AG09319 (cell line): ENCODE measurements around the gene MYZAP.

Source experiments
- DNase-seq: peaks from one replicate; pipeline ENCODE4 v3.0.0-alpha.2; 2010; ENCODE audit warnings: low read depth; ENCODE audit errors: extremely low read depth
- CTCF ChIP-seq: IDR thresholded peaks from 2 replicates; pipeline ENCODE4 v1.5.1; 2011; ENCODE audit warnings: low read depth, mild to moderate bottlenecking, inconsistent platforms, low read length, moderate library complexity

Gene MYZAP

GRCh38 chr15:57668016-57668415, 76.3 kb downstream of the MYZAP start:
- no peak for TF ChIP-seq CTCF
- DNase-seq = no peak

GRCh38 chr15:57671636-57672035, 79.9 kb downstream of the MYZAP start:
- TF ChIP-seq CTCF = no peak
- DNase-seq = no peak

GRCh38 chr15:57675481-57676181, 83.9 kb downstream of the MYZAP start:
- TF ChIP-seq CTCF = no peak
- DNase-seq = no peak

GRCh38 chr15:57676585-57676984, 84.9 kb downstream of the MYZAP start:
- no peak for DNase-seq
- no peak for TF ChIP-seq CTCF

- DNase-seq = no peak
Measured at GRCh38 chr15:57677204-57677603, 85.5 kb downstream of the MYZAP start.

GRCh38 chr15:57680021-57680420, 88.3 kb downstream of the MYZAP start:
- no peak for DNase-seq
- no peak for TF ChIP-seq CTCF

More at GRCh38 chr15:57677204-57677603, 85.5 kb downstream of the MYZAP start:
- TF ChIP-seq CTCF = no peak

- no peak for DNase-seq
- no peak for TF ChIP-seq CTCF
Measured at GRCh38 chr15:57681011-57681410, 89.3 kb downstream of the MYZAP start.
